ENCODE measurements around the gene SH3BP4. TPM values are rescaled to one million over a fixed set of nuclear protein-coding genes. Genes with fewer than 3 reads are reported as not detected.
A peak's percentile ranks its signal among the peaks of the same experiment; 100 is the strongest.

The SH3BP4 gene
- total and polyA plus RNA-seq, 2 experiments from 2014 or later: 59.3 to 100 TPM

DNA sequence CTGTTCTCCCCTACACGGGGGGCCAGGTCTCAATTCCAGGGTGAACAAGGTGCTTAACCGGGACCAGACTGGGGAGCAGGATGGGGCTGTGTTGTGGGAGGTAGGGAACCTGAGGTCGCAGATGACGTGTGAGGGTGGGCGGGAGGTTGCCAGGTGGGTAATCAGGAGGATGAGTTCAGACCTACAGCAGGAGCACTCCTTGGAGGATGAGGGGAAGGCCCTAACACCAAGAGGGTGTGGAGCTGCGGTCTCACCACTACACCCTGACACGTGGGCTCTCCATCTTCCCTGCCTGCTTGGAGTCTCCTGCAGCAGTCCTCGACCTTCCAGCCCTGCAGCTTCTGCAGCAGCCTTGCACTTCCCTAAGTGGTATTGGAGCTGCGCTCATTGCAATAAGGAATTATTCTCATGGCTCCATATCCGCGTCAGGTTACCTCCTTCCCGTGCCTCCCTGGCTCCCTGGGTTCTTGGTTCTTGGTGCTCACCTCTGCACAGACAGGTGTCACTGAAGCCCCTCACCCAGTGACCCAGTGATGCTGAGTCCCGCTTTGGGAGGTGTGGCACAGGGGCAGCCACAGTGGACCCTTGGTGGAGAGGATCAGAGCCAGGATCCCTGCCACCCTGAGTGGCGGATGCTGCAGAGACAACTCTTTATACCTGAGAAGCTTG lies 15.5 kb downstream of the SH3BP4 start:
- no peak for DNase-seq
- H3K4me3 ChIP-seq: no peak overlapping the region
- peaks cover 83% of the 10 kb centered on the region for H3F3A ChIP-seq (ENCODE audit: insufficient read depth)
- H3K27me3 ChIP-seq (replicated peaks; ENCODE audit: insufficient read depth): no peaks in the 10 kb centered on the region
- peaks cover 62% of the 10 kb centered on the region for H3K4me1 ChIP-seq (ENCODE audit: insufficient read depth)
- no peak overlapping the region for H3K27ac ChIP-seq
- 0 out of 2 replicates have a peak, but pooled peaks cover 7% of the 10 kb centered on the region for H3K36me3 ChIP-seq (ENCODE audit: low read depth)
- in situ Hi-C loops (cut with MboI): loop anchor here (25.0 kb wide), 1 partner anchor 405 kb away; no protein-coding TSS in a partner anchor
- H3K9ac ChIP-seq: no peak overlapping the region
- H3K4me2 ChIP-seq (ENCODE audit: unreplicated experiment): no peak overlapping the region
- H4K20me1 ChIP-seq (ENCODE audit: insufficient read depth): peaks cover 24% of the 10 kb centered on the region
- H3K79me2 ChIP-seq (ENCODE audit: insufficient read depth): peaks cover 99% of the 10 kb centered on the region
- 94 to 96% methylated on average over 14 of the region's 14 CpGs for WGBS, 2 experiments (ENCODE audit: low coverage in 1 of 2, low lambda C conversion rate in 2 of 2, missing lambda C conversion rate in 2 of 2)
- no peaks in the 10 kb centered on the region for H3K9me2 ChIP-seq (ENCODE audit: insufficient read depth)
- no peak overlapping the region for H2AFZ ChIP-seq
- no peaks in the 10 kb centered on the region for H3K9me3 ChIP-seq (ENCODE audit: low read depth)
- TF ChIP-seq EZH2 (IDR thresholded peaks at IDR 0.05; ENCODE audit: insufficient read depth, poor library complexity, severe bottlenecking) (no peak), EZH2phosphoT487 (IDR thresholded peaks at IDR 0.05; ENCODE audit: insufficient read depth, low read depth) (no peak)

GRCh38 chr2:234967870-234968208 lies 16.0 kb downstream of the SH3BP4 start:
- no peaks in the 10 kb centered on the region for H3K27me3 ChIP-seq (replicated peaks; ENCODE audit: insufficient read depth)
- WGBS, 2 experiments (ENCODE audit: low coverage in 1 of 2, low lambda C conversion rate in 2 of 2, missing lambda C conversion rate in 2 of 2): 88 to 90% methylated on average over 5 of the region's 5 CpGs
- no peak for TF ChIP-seq EZH2 (IDR thresholded peaks at IDR 0.05; ENCODE audit: insufficient read depth, poor library complexity, severe bottlenecking)
- no peak for TF ChIP-seq EZH2phosphoT487 (IDR thresholded peaks at IDR 0.05; ENCODE audit: insufficient read depth, low read depth)
- H3K36me3 ChIP-seq (ENCODE audit: low read depth): 0 out of 2 replicates have a peak, but pooled peaks cover 7% of the 10 kb centered on the region
- H3K4me3 ChIP-seq: no peak overlapping the region
- no peaks in the 10 kb centered on the region for H3K9me3 ChIP-seq (ENCODE audit: low read depth)
- H3K27ac ChIP-seq: no peak overlapping the region
- peaks cover 99% of the 10 kb centered on the region for H3K79me2 ChIP-seq (ENCODE audit: insufficient read depth)
- DNase-seq: no peak
- no peak overlapping the region for H3K9ac ChIP-seq
- H3K4me2 ChIP-seq (ENCODE audit: unreplicated experiment): no peak overlapping the region
- H4K20me1 ChIP-seq (ENCODE audit: insufficient read depth): peaks cover 27% of the 10 kb centered on the region
- H2AFZ ChIP-seq: no peak overlapping the region
- H3F3A ChIP-seq (ENCODE audit: insufficient read depth): peaks cover 87% of the 10 kb centered on the region
- H3K9me2 ChIP-seq (ENCODE audit: insufficient read depth): no peaks in the 10 kb centered on the region
- in situ Hi-C loops (cut with MboI): loop anchor here (25.0 kb wide), 1 partner anchor 406 kb away; no protein-coding TSS in a partner anchor
- H3K4me1 ChIP-seq (ENCODE audit: insufficient read depth): peaks cover 62% of the 10 kb centered on the region

- Histone ChIP-seq H3K36me3 (ENCODE audit: low read depth) (0 out of 2 replicates have a peak, but pooled peaks cover 7% of the 10 kb centered on the region), H3K27me3 (replicated peaks; ENCODE audit: insufficient read depth) (no peaks in the 10 kb centered on the region), H4K20me1 (ENCODE audit: insufficient read depth) (peaks cover 28% of the 10 kb centered on the region), H3K4me2 (ENCODE audit: unreplicated experiment) (peak overlapping the region; percentile 43), H3K9me3 (ENCODE audit: low read depth) (no peaks in the 10 kb centered on the region), H3K27ac (peak overlapping the region; percentile 21), H3K9ac (peak overlapping the region; percentile 24; the same call in 1 of the 2 replicates), H3K4me1 (ENCODE audit: insufficient read depth) (peaks cover 62% of the 10 kb centered on the region), H2AFZ (no peak overlapping the region), H3K79me2 (ENCODE audit: insufficient read depth) (peaks cover 99% of the 10 kb centered on the region), H3K4me3 (peak overlapping the region; percentile 28; the same call in 1 of the 2 replicates), H3F3A (ENCODE audit: insufficient read depth) (peaks cover 85% of the 10 kb centered on the region), H3K9me2 (ENCODE audit: insufficient read depth) (no peaks in the 10 kb centered on the region)
- in situ Hi-C loops (cut with MboI): loop anchor here (25.0 kb wide), 1 partner anchor 406 kb away; no protein-coding TSS in a partner anchor
- no peak for DNase-seq
- 58 to 59% methylated on average over 14 of the region's 14 CpGs for WGBS, 2 experiments (ENCODE audit: low coverage in 1 of 2, low lambda C conversion rate in 2 of 2, missing lambda C conversion rate in 2 of 2)
- TF ChIP-seq EZH2 (IDR thresholded peaks at IDR 0.05; ENCODE audit: insufficient read depth, poor library complexity, severe bottlenecking) (no peak), EZH2phosphoT487 (IDR thresholded peaks at IDR 0.05; ENCODE audit: insufficient read depth, low read depth) (no peak)
Measured at GRCh38 chr2:234968631-234969305, 17.0 kb downstream of the SH3BP4 start.

- in situ Hi-C loops (cut with MboI): loop anchor here (25.0 kb wide), 1 partner anchor 407 kb away; no protein-coding TSS in a partner anchor
- Histone ChIP-seq H3K79me2 (ENCODE audit: insufficient read depth) (peaks cover 99% of the 10 kb centered on the region), H3K4me3 (peak overlapping the region; percentile 28; the same call in 1 of the 2 replicates), H3K27ac (peak overlapping the region; percentile 21), H3K4me1 (ENCODE audit: insufficient read depth) (peaks cover 60% of the 10 kb centered on the region), H3K9me2 (ENCODE audit: insufficient read depth) (no peaks in the 10 kb centered on the region), H4K20me1 (ENCODE audit: insufficient read depth) (peaks cover 28% of the 10 kb centered on the region), H3K9ac (peak overlapping the region; percentile 24; the same call in 1 of the 2 replicates), H3K27me3 (replicated peaks; ENCODE audit: insufficient read depth) (no peaks in the 10 kb centered on the region), H3K36me3 (ENCODE audit: low read depth) (0 out of 2 replicates have a peak, but pooled peaks cover 7% of the 10 kb centered on the region), H3K4me2 (ENCODE audit: unreplicated experiment) (peak overlapping the region; percentile 43), H3K9me3 (ENCODE audit: low read depth) (no peaks in the 10 kb centered on the region), H2AFZ (no peak overlapping the region), H3F3A (ENCODE audit: insufficient read depth) (peaks cover 81% of the 10 kb centered on the region)
- TF ChIP-seq EZH2 (IDR thresholded peaks at IDR 0.05; ENCODE audit: insufficient read depth, poor library complexity, severe bottlenecking) (no peak), EZH2phosphoT487 (IDR thresholded peaks at IDR 0.05; ENCODE audit: insufficient read depth, low read depth) (no peak)
- 48 to 52% methylated on average over 17 of the region's 17 CpGs for WGBS, 2 experiments (ENCODE audit: low coverage in 1 of 2, low lambda C conversion rate in 2 of 2, missing lambda C conversion rate in 2 of 2)
- DNase-seq: peak; percentile 34
Measured at GRCh38 chr2:234969306-234970098, 17.7 kb downstream of the SH3BP4 start.

Data from GM23248 (cell line).